Breast epithelium (tissue), 3 donors: ENCODE results near the gene RCE1.

Source experiments
- POLR2AphosphoS5 ChIP-seq, 3 donors: sonication (generic); formaldehyde crosslinking; IDR thresholded peaks; one replicate each; pipeline ENCODE4 v1.6.1; 2017; ENCODE audit warnings: antibody characterized with exemption in 3 of 3
- TF ChIP-seq, protein P1 (sequence below), 3 donors: fragments of 450-650 bp; IDR thresholded peaks; one replicate each; pipeline ENCODE4 v1.5.1; 2016 to 2017; ENCODE audit warnings: antibody characterized with exemption in 3 of 3, mild to moderate bottlenecking in 3 of 3, moderate library complexity in 3 of 3

- TF ChIP-seq POLR2AphosphoS5 (IDR thresholded peaks at IDR 0.05): no peak
- TF ChIP-seq, protein P1, sequence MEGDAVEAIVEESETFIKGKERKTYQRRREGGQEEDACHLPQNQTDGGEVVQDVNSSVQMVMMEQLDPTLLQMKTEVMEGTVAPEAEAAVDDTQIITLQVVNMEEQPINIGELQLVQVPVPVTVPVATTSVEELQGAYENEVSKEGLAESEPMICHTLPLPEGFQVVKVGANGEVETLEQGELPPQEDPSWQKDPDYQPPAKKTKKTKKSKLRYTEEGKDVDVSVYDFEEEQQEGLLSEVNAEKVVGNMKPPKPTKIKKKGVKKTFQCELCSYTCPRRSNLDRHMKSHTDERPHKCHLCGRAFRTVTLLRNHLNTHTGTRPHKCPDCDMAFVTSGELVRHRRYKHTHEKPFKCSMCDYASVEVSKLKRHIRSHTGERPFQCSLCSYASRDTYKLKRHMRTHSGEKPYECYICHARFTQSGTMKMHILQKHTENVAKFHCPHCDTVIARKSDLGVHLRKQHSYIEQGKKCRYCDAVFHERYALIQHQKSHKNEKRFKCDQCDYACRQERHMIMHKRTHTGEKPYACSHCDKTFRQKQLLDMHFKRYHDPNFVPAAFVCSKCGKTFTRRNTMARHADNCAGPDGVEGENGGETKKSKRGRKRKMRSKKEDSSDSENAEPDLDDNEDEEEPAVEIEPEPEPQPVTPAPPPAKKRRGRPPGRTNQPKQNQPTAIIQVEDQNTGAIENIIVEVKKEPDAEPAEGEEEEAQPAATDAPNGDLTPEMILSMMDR (IDR thresholded peaks at IDR 0.05): no peak
Measured at GRCh38 chr11:66886671-66887221, 43.5 kb downstream of the RCE1 start.
